ENCODE measurements around the gene PAFAH2. TPM values are rescaled to one million over a fixed set of nuclear protein-coding genes. Genes with fewer than 3 reads are reported as not detected.

PAFAH2 gene
- total and polyA plus RNA-seq, 2 of the 13 experiments (the other 11 are each of a cell fraction or from before 2014, with no cell fraction given) = 6.9 to 9.4 TPM

- TF ChIP-seq, protein P1, sequence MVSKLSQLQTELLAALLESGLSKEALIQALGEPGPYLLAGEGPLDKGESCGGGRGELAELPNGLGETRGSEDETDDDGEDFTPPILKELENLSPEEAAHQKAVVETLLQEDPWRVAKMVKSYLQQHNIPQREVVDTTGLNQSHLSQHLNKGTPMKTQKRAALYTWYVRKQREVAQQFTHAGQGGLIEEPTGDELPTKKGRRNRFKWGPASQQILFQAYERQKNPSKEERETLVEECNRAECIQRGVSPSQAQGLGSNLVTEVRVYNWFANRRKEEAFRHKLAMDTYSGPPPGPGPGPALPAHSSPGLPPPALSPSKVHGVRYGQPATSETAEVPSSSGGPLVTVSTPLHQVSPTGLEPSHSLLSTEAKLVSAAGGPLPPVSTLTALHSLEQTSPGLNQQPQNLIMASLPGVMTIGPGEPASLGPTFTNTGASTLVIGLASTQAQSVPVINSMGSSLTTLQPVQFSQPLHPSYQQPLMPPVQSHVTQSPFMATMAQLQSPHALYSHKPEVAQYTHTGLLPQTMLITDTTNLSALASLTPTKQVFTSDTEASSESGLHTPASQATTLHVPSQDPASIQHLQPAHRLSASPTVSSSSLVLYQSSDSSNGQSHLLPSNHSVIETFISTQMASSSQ (IDR thresholded peaks at IDR 0.05; ENCODE audit: low read depth) = no peak
- TF ChIP-seq, protein P1 (CRISPR knock-in tag; IDR thresholded peaks at IDR 0.05; ENCODE audit: borderline replicate concordance) = peak; percentile 40; the same call in 1 of the 2 replicates
- no peak for TF ChIP-seq ZNF382 (CRISPR knock-in tag; IDR thresholded peaks at IDR 0.05; ENCODE audit: borderline replicate concordance)
- TF ChIP-seq MTA3 (CRISPR knock-in tag; IDR thresholded peaks at IDR 0.05) = no peak
- TF ChIP-seq SAFB2 (CRISPR knock-in tag; IDR thresholded peaks at IDR 0.05; ENCODE audit: borderline replicate concordance, low read depth) = no peak
- no peak for TF ChIP-seq ZNF160 (CRISPR knock-in tag; IDR thresholded peaks at IDR 0.05)
- no peak for TF ChIP-seq ZFX (CRISPR knock-in tag; IDR thresholded peaks at IDR 0.05; ENCODE audit: low read depth)
- TF ChIP-seq, protein P2, sequence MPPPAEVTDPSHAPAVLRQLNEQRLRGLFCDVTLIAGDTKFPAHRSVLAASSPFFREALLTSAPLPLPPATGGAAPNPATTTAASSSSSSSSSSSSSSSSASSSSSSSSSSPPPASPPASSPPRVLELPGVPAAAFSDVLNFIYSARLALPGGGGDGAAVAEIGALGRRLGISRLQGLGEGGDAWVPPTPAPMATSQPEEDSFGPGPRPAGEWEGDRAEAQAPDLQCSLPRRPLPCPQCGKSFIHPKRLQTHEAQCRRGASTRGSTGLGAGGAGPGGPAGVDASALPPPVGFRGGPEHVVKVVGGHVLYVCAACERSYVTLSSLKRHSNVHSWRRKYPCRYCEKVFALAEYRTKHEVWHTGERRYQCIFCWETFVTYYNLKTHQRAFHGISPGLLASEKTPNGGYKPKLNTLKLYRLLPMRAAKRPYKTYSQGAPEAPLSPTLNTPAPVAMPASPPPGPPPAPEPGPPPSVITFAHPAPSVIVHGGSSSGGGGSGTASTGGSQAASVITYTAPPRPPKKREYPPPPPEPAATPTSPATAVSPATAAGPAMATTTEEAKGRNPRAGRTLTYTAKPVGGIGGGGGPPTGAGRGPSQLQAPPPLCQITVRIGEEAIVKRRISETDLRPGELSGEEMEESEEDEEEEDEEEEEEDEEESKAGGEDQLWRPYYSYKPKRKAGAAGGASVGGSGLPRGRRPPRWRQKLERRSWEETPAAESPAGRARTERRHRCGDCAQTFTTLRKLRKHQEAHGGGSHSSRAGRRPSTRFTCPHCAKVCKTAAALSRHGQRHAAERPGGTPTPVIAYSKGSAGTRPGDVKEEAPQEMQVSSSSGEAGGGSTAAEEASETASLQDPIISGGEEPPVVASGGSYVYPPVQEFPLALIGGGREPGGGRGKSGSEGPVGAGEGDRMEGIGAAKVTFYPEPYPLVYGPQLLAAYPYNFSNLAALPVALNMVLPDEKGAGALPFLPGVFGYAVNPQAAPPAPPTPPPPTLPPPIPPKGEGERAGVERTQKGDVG (CRISPR knock-in tag; IDR thresholded peaks at IDR 0.05; ENCODE audit: borderline replicate concordance) = no peak
- TF ChIP-seq, protein P3, sequence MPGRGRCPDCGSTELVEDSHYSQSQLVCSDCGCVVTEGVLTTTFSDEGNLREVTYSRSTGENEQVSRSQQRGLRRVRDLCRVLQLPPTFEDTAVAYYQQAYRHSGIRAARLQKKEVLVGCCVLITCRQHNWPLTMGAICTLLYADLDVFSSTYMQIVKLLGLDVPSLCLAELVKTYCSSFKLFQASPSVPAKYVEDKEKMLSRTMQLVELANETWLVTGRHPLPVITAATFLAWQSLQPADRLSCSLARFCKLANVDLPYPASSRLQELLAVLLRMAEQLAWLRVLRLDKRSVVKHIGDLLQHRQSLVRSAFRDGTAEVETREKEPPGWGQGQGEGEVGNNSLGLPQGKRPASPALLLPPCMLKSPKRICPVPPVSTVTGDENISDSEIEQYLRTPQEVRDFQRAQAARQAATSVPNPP (CRISPR knock-in tag; IDR thresholded peaks at IDR 0.05) = no peak
- TF ChIP-seq, protein P4, sequence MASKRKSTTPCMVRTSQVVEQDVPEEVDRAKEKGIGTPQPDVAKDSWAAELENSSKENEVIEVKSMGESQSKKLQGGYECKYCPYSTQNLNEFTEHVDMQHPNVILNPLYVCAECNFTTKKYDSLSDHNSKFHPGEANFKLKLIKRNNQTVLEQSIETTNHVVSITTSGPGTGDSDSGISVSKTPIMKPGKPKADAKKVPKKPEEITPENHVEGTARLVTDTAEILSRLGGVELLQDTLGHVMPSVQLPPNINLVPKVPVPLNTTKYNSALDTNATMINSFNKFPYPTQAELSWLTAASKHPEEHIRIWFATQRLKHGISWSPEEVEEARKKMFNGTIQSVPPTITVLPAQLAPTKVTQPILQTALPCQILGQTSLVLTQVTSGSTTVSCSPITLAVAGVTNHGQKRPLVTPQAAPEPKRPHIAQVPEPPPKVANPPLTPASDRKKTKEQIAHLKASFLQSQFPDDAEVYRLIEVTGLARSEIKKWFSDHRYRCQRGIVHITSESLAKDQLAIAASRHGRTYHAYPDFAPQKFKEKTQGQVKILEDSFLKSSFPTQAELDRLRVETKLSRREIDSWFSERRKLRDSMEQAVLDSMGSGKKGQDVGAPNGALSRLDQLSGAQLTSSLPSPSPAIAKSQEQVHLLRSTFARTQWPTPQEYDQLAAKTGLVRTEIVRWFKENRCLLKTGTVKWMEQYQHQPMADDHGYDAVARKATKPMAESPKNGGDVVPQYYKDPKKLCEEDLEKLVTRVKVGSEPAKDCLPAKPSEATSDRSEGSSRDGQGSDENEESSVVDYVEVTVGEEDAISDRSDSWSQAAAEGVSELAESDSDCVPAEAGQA (IDR thresholded peaks at IDR 0.05; ENCODE audit: low read depth) = no peak
- TF ChIP-seq, protein P4 (CRISPR knock-in tag; IDR thresholded peaks at IDR 0.05; ENCODE audit: borderline replicate concordance) = no peak
- TF ChIP-seq ZNF20 (CRISPR knock-in tag; IDR thresholded peaks at IDR 0.05) = no peak
- no peak for TF ChIP-seq DNMT1 (CRISPR knock-in tag; IDR thresholded peaks at IDR 0.05)
These were observed 666 bp downstream of the PAFAH2 start (continued) for GRCh38 chr1:25996966-25997827.
